Measurements from ENCODE around the gene ECHDC3.

- TF ChIP-seq, protein P1, sequence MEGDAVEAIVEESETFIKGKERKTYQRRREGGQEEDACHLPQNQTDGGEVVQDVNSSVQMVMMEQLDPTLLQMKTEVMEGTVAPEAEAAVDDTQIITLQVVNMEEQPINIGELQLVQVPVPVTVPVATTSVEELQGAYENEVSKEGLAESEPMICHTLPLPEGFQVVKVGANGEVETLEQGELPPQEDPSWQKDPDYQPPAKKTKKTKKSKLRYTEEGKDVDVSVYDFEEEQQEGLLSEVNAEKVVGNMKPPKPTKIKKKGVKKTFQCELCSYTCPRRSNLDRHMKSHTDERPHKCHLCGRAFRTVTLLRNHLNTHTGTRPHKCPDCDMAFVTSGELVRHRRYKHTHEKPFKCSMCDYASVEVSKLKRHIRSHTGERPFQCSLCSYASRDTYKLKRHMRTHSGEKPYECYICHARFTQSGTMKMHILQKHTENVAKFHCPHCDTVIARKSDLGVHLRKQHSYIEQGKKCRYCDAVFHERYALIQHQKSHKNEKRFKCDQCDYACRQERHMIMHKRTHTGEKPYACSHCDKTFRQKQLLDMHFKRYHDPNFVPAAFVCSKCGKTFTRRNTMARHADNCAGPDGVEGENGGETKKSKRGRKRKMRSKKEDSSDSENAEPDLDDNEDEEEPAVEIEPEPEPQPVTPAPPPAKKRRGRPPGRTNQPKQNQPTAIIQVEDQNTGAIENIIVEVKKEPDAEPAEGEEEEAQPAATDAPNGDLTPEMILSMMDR (IDR thresholded peaks at IDR 0.05): no peak
- TF ChIP-seq POLR2A (IDR thresholded peaks at IDR 0.05): peak in 1 of 4 donors; percentile 10
These were observed 4.8 kb downstream of the ECHDC3 start for GRCh38 chr10:11746883-11747539.
